ENCODE measurements around the gene ABCB4. TPM values are rescaled to one million over a fixed set of nuclear protein-coding genes. Genes with fewer than 3 reads are reported as not detected.

Gene ABCB4
- total RNA-seq, 1 experiment from 2014 or later: not detected

GRCh38 chr7:87518735-87519134, 43.3 kb upstream of the ABCB4 start:
- Histone ChIP-seq H3K36me3 (ENCODE audit: control insufficient read depth in 1 of 2, insufficient read depth in 2 of 2, low read length in 2 of 2) (no peaks in the 10 kb centered on the region), H4K20me1 (ENCODE audit: insufficient read depth) (no peaks in the 10 kb centered on the region), H3K4me2 (ENCODE audit: low read length) (no peak overlapping the region), H3K9me2 (ENCODE audit: insufficient read depth) (no peaks in the 10 kb centered on the region), H3K4me1 (ENCODE audit: control insufficient read depth in 1 of 2, insufficient read depth in 2 of 2, low read length in 2 of 2) (no peaks in the 10 kb centered on the region), H3K9me3 (ENCODE audit: control insufficient read depth in 1 of 2, insufficient read depth in 1 of 2, low read depth in 1 of 2, low read length in 2 of 2) (no peaks in the 10 kb centered on the region), H3K4me3 (replicated peaks in 1 of 2; ENCODE audit: low read depth in 1 of 2, low read length in 2 of 2) (no peak overlapping the region), H3K79me2 (ENCODE audit: insufficient read depth, low read length) (no peaks in the 10 kb centered on the region), H3K27me3 (ENCODE audit: insufficient read depth, low read length) (no peaks in the 10 kb centered on the region), H2AFZ (ENCODE audit: low read depth, low read length, poor library complexity, severe bottlenecking) (no peak overlapping the region), H3K9ac (ENCODE audit: low read length) (no peak overlapping the region), H3K27ac (ENCODE audit: low read depth, low read length) (no peak overlapping the region)
- no peak for TF ChIP-seq ZNF274 (IDR thresholded peaks at IDR 0.05; ENCODE audit: low read depth, low read length)
- no peak for TF ChIP-seq CTCF (IDR thresholded peaks at IDR 0.05 in 2 of 3, conservative IDR thresholded peaks at IDR 0.05 in 1 of 3; ENCODE audit: borderline replicate concordance in 1 of 3, insufficient read depth in 1 of 3, low read depth in 2 of 3, low read length in 2 of 3)
- TF ChIP-seq FOSL1 (IDR thresholded peaks at IDR 0.05; ENCODE audit: low read depth): no peak
- TF ChIP-seq REST (IDR thresholded peaks at IDR 0.05; ENCODE audit: low read depth): no peak
- TF ChIP-seq JUND (IDR thresholded peaks at IDR 0.05): no peak
- no peak for TF ChIP-seq POLR2A (IDR thresholded peaks at IDR 0.05; ENCODE audit: borderline replicate concordance, extremely low read depth, insufficient read depth, insufficient read length)
- ATAC-seq: no peak
- no TSS peak for BruUV-seq (replicated peaks)
- no peak for DNase-seq (ENCODE audit: low read depth, low spot score)
- ChIA-PET POLR2A (no interaction called here), RAD21 (ENCODE audit: low non-redundant PET in 1 of 2, low total read pairs in 2 of 2, uncharacterized antibody in 2 of 2, unreplicated experiment in 2 of 2) (no interaction called here), CTCF (no interaction called here)
- intact Hi-C loops (cut with micrococcal nuclease): no loop called here

Data from HCT116 (cell line).